H1 (cell line): Measurements from ENCODE around the gene LSG1. TPM values are rescaled to one million over a fixed set of nuclear protein-coding genes. Genes with fewer than 3 reads are reported as not detected.

Experiments used
- CTCF ChIA-PET: fragments of 300-600 bp; sonication (Branson Sonifier 250); formaldehyde crosslinking; loops from one replicate; lab custom pipeline; 2021; ENCODE audit not compliant: partially characterized antibody; lab: Charles Lee
- POLR2A ChIA-PET: fragments of 300-600 bp; sonication (Branson Sonifier 250); formaldehyde crosslinking; loops from one replicate; lab custom pipeline; 2021; ENCODE audit warnings: inconsistent platforms; ENCODE audit not compliant: partially characterized antibody; lab: Charles Lee
- DNase-seq, 2 experiments: peaks; one replicate each; pipeline versions ENCODE4 v3.0.0 to v3.0.0-alpha.2; 2010 to 2022; ENCODE audit warnings: low spot score in 2 of 2, low read depth in 1 of 2, mixed read lengths in 1 of 2
- FAIRE-seq: peaks from 2 replicates; lab custom pipeline; 2011; peaks lifted over from hg19 to GRCh38; lab: Jason Lieb, UNC
- H2AFZ ChIP-seq: 2 replicates; pipeline ENCODE4 v1.8.1; 2012; ENCODE audit warnings: low read length, inconsistent platforms
- H2AK5ac ChIP-seq: 2 replicates; pipeline ENCODE4 v1.6.1; 2013; ENCODE audit warnings: low read depth, low read length
- H2BK120ac ChIP-seq: replicated peaks from 2 replicates; pipeline ENCODE3; 2013; ENCODE audit warnings: low read depth, low read length, inconsistent platforms
- H2BK12ac ChIP-seq: 2 replicates; pipeline ENCODE4 v1.6.1; 2013; ENCODE audit warnings: low read depth, low read length
- H2BK15ac ChIP-seq: 2 replicates; pipeline ENCODE4 v1.6.1; 2013; ENCODE audit warnings: low read length
- H2BK20ac ChIP-seq: 2 replicates; pipeline ENCODE4 v1.6.1; 2013; ENCODE audit warnings: low read length
- H2BK5ac ChIP-seq: 2 replicates; pipeline ENCODE4 v1.6.1; 2013; ENCODE audit warnings: low read depth, low read length
- H3K14ac ChIP-seq: 2 replicates; pipeline ENCODE4 v1.6.1; 2013; ENCODE audit warnings: inconsistent platforms; ENCODE audit not compliant: insufficient read length
- H3K18ac ChIP-seq: 2 replicates; pipeline ENCODE4 v1.6.1; 2013; ENCODE audit warnings: low read length; ENCODE audit errors: extremely low read depth
- H3K23ac ChIP-seq: 2 replicates; pipeline ENCODE4 v1.6.1; 2013; ENCODE audit warnings: inconsistent platforms; ENCODE audit not compliant: insufficient read length
- H3K23me2 ChIP-seq: 2 replicates; pipeline ENCODE4 v1.6.1; 2013; ENCODE audit warnings: low read depth, low read length
- H3K27ac ChIP-seq: 2 replicates; pipeline ENCODE4 v1.6.1; 2011; ENCODE audit warnings: low read depth, low read length, inconsistent platforms
- H3K27me3 ChIP-seq, 4 experiments: replicated peaks in 1 of 4; 1 replicate in 1 of 4; 2 replicates in 3 of 4; pipeline versions ENCODE4 v1.6.1 to v1.8.1; 2011 to 2013; ENCODE audit warnings: low read length in 3 of 4, mild to moderate bottlenecking in 3 of 4, inconsistent platforms in 2 of 4, mixed read lengths in 2 of 4, moderate library complexity in 1 of 4; ENCODE audit not compliant: control insufficient read depth in 3 of 4, insufficient read depth in 3 of 4; ENCODE audit errors: extremely low read depth in 1 of 4
- H3K36me3 ChIP-seq, 4 experiments: 2 replicates each; pipeline versions ENCODE4 v1.6.1 to v1.8.1; 2011 to 2013; ENCODE audit warnings: mild to moderate bottlenecking in 4 of 4, low read length in 3 of 4, moderate library complexity in 2 of 4, control low read depth in 1 of 4, inconsistent platforms in 1 of 4; ENCODE audit not compliant: insufficient read depth in 4 of 4, control insufficient read depth in 2 of 4
- H3K4ac ChIP-seq: replicated peaks from 2 replicates; pipeline ENCODE3; 2013; ENCODE audit warnings: low read length, low read depth, mixed read lengths, inconsistent platforms; ENCODE audit not compliant: insufficient read length
- H3K4me1 ChIP-seq, 4 experiments: replicated peaks in 1 of 4; 1 replicate in 1 of 4; 2 replicates in 3 of 4; pipeline versions ENCODE4 v1.6.1 to v1.8.1; 2011 to 2013; ENCODE audit warnings: low read length in 3 of 4, inconsistent platforms in 2 of 4, mixed read lengths in 1 of 4; ENCODE audit not compliant: insufficient read depth in 4 of 4, control insufficient read depth in 3 of 4
- H3K4me2 ChIP-seq, 2 experiments: 2 replicates each; pipeline versions ENCODE4 v1.6.1 to v1.8.1; 2011 to 2013; ENCODE audit warnings: low read depth in 2 of 2, low read length in 2 of 2, control low read depth in 1 of 2, inconsistent platforms in 1 of 2, mild to moderate bottlenecking in 1 of 2; ENCODE audit not compliant: insufficient read depth in 1 of 2
- H3K4me3 ChIP-seq, 4 experiments: fragments of 200-600, 300-600 bp in 1 of 4; sonication (generic), shearing (Covaris generic), sonication (Bioruptor Twin) in 1 of 4; 2 replicates each; pipeline versions ENCODE4 v1.5.1 to v1.8.1; 2011 to 2016; ENCODE audit warnings: low read length in 4 of 4, low read depth in 3 of 4, control low read depth in 2 of 4, inconsistent platforms in 2 of 4, mild to moderate bottlenecking in 2 of 4, mixed read lengths in 1 of 4, moderate library complexity in 1 of 4; ENCODE audit not compliant: insufficient read depth in 2 of 4; ENCODE audit errors: extremely low read depth in 1 of 4
- H3K56ac ChIP-seq: replicated peaks from 2 replicates; pipeline ENCODE3; 2013; ENCODE audit warnings: low read depth, mild to moderate bottlenecking, mixed read lengths, low read length, inconsistent platforms; ENCODE audit not compliant: insufficient read length
- H3K79me1 ChIP-seq: 2 replicates; pipeline ENCODE4 v1.6.1; 2013; ENCODE audit warnings: low read depth, low read length, control low read depth
- H3K79me2 ChIP-seq, 2 experiments: 2 replicates each; pipeline versions ENCODE4 v1.6.1 to v1.8.1; 2012 to 2013; ENCODE audit warnings: low read length in 2 of 2, mild to moderate bottlenecking in 2 of 2, inconsistent platforms in 1 of 2; ENCODE audit not compliant: insufficient read depth in 2 of 2, control insufficient read depth in 1 of 2
- H3K9ac ChIP-seq, 4 experiments: replicated peaks in 1 of 4; 1 replicate in 1 of 4; 2 replicates in 3 of 4; pipeline versions ENCODE4 v1.6.1 to v1.8.1; 2011 to 2013; ENCODE audit warnings: low read depth in 3 of 4, low read length in 3 of 4, control low read depth in 2 of 4, mild to moderate bottlenecking in 2 of 4, moderate library complexity in 2 of 4, inconsistent platforms in 1 of 4; ENCODE audit errors: extremely low read depth in 1 of 4
- H3K9me3 ChIP-seq, 2 experiments: 2 replicates each; pipeline versions ENCODE4 v1.6.1 to v1.8.1; 2012 to 2013; ENCODE audit warnings: mild to moderate bottlenecking in 2 of 2, moderate library complexity in 2 of 2, control low read depth in 1 of 2, inconsistent platforms in 1 of 2, low read depth in 1 of 2, low read length in 1 of 2, mixed read lengths in 1 of 2; ENCODE audit not compliant: insufficient read depth in 2 of 2
- H4K20me1 ChIP-seq, 2 experiments: replicated peaks in 1 of 2; 2 replicates each; pipeline versions ENCODE3 to v1.8.1; 2011 to 2013; ENCODE audit warnings: inconsistent platforms in 2 of 2, low read length in 2 of 2, mild to moderate bottlenecking in 1 of 2; ENCODE audit not compliant: insufficient read depth in 2 of 2, control insufficient read depth in 1 of 2
- H4K5ac ChIP-seq: 2 replicates; pipeline ENCODE4 v1.6.1; 2013; ENCODE audit warnings: low read length, low read depth, mixed read lengths, inconsistent platforms; ENCODE audit not compliant: insufficient read length
- H4K8ac ChIP-seq: 2 replicates; pipeline ENCODE4 v1.8.0; 2013; ENCODE audit warnings: mild to moderate bottlenecking, moderate library complexity, low read length, inconsistent platforms; ENCODE audit not compliant: insufficient read depth; ENCODE audit errors: extremely low read depth
- H4K91ac ChIP-seq: replicated peaks from 2 replicates; pipeline ENCODE3; 2013; ENCODE audit warnings: low read length, mixed read lengths, inconsistent platforms; ENCODE audit not compliant: insufficient read length
- BACH1 ChIP-seq: IDR thresholded peaks from 2 replicates; pipeline ENCODE4 v1.6.1; 2012; ENCODE audit warnings: low read length, improper control_type of control experiment
- E2F6 ChIP-seq: IDR thresholded peaks from 2 replicates; pipeline ENCODE4 v1.6.1; 2012; ENCODE audit warnings: inconsistent platforms
- HDAC6 ChIP-seq: IDR thresholded peaks from one replicate; pipeline ENCODE4 v1.7.1; 2012; ENCODE audit warnings: low read depth, mild to moderate bottlenecking, inconsistent platforms, low read length, moderate library complexity
- KDM1A ChIP-seq: fragments of 200-600, 300-600 bp; sonication (generic); IDR thresholded peaks from 2 replicates; pipeline ENCODE4 v1.7.1; 2016; ENCODE audit warnings: mild to moderate bottlenecking, low read length, borderline replicate concordance
- NRF1 ChIP-seq: IDR thresholded peaks from 2 replicates; pipeline ENCODE4 v1.6.1; 2011; ENCODE audit warnings: mild to moderate bottlenecking, low read depth, low read length, improper control_type of control experiment
- PHF8 ChIP-seq: fragments of 200-600 bp; sonication (generic); conservative IDR thresholded peaks from 2 replicates; pipeline ENCODE4 v1.7.1; 2012; ENCODE audit warnings: low read depth, mild to moderate bottlenecking, inconsistent platforms, low read length, moderate library complexity
- POLR2A ChIP-seq, 2 experiments: IDR thresholded peaks; 1 replicate in 1 of 2; 2 replicates in 1 of 2; pipeline ENCODE4 v1.6.1; 2011; ENCODE audit warnings: low read depth in 2 of 2, low read length in 2 of 2, mild to moderate bottlenecking in 2 of 2; ENCODE audit errors: control extremely low read depth in 1 of 2
- RNF2 ChIP-seq: fragments of 200-900, 300-1000 bp; sonication (generic); IDR thresholded peaks from 2 replicates; pipeline ENCODE4 v1.7.1; 2016; ENCODE audit warnings: borderline replicate concordance, low read depth, mild to moderate bottlenecking, antibody characterized with exemption, low read length; ENCODE audit not compliant: poor library complexity, severe bottlenecking; ENCODE audit errors: missing control alignments
- SAP30 ChIP-seq: fragments of 300-600 bp; sonication (generic); IDR thresholded peaks from 2 replicates; pipeline ENCODE4 v1.7.1; 2012; ENCODE audit warnings: low read length, moderate library complexity, mild to moderate bottlenecking, inconsistent platforms; ENCODE audit not compliant: insufficient read depth, insufficient replicate concordance
- TAF1 ChIP-seq: IDR thresholded peaks from 2 replicates; pipeline ENCODE4 v1.6.1; 2011; ENCODE audit warnings: mild to moderate bottlenecking, low read depth, low read length
- YY1 ChIP-seq: IDR thresholded peaks from 2 replicates; pipeline ENCODE4 v1.6.1; 2011; ENCODE audit warnings: low read depth, mild to moderate bottlenecking, low read length
- WGBS, 2 experiments: shearing (Covaris generic) in 1 of 2; methylation state at CpG; one replicate each; pipeline versions ENCODE4 v1.1.6 to v1.1.7; 2013 to 2015; ENCODE audit warnings: low lambda C conversion rate in 2 of 2, mixed read lengths in 2 of 2, inconsistent platforms in 1 of 2, low coverage in 1 of 2, missing lambda C conversion rate in 1 of 2; ENCODE audit not compliant: insufficient replicate concordance in 2 of 2, insufficient coverage in 1 of 2, insufficient read length in 1 of 2; ENCODE audit errors: extremely low coverage in 1 of 2, missing lambda C conversion rate in 1 of 2; 5-methylcytosine and 5-hydroxymethylcytosine counted together
- polyA plus RNA-seq, 7 experiments: library from polyadenylated mRNA; depleted of rRNA in 3 of 7; stranded (reverse) in 5 of 7; unstranded in 2 of 7; fragments of >200 nt in 5 of 7; fragments of 200-250 nt in 2 of 7; gene quantifications; 1 replicate in 5 of 7; 2 replicates in 1 of 7; 4 replicates in 1 of 7; pipeline versions ENCODE4 v1.2.1 to v1.2.3, GENCODE V29; 2011 to 2013; ENCODE audit warnings: missing spikeins in 2 of 7, mixed read lengths in 2 of 7
- total RNA-seq: library from RNA; stranded (reverse); fragmentation: NEBNext Ultra II Directional; extraction: Animal tissue kit (Norgen Biotek cat#: 25700); gene quantifications from 2 replicates; pipeline ENCODE4 v1.2.1, GENCODE V29; 2021

Gene LSG1
- total and polyA plus RNA-seq, 2 of the 8 experiments (the other 6 are each of a cell fraction or from before 2014, with no cell fraction given) = 23.7 to 47.6 TPM

GRCh38 chr3:194592798-194593752, 78.9 kb downstream of the LSG1 start:
- Histone ChIP-seq H2AK5ac (no peak overlapping the region), H3K4me1 (no peaks in the 10 kb centered on the region), H3K79me2 (no peaks in the 10 kb centered on the region), H3K23ac (no peak overlapping the region), H4K8ac (no peak overlapping the region), H3K27ac (no peak overlapping the region), H3K9ac (no peak overlapping the region), H2BK5ac (no peak overlapping the region), H3K56ac (no peak overlapping the region), H4K91ac (no peak overlapping the region), H3K4me3 (no peak overlapping the region), H3K14ac (no peak overlapping the region), H4K20me1 (no peaks in the 10 kb centered on the region), H3K79me1 (no peaks in the 10 kb centered on the region), H2BK12ac (no peak overlapping the region), H2BK120ac (no peak overlapping the region), H3K36me3 (no peaks in the 10 kb centered on the region), H2BK20ac (no peak overlapping the region), H3K9me3 (no peaks in the 10 kb centered on the region), H2BK15ac (no peak overlapping the region), H3K4me2 (no peak overlapping the region), H4K5ac (no peak overlapping the region), H3K4ac (no peak overlapping the region), H3K27me3 (no peaks in the 10 kb centered on the region), H3K23me2 (no peaks in the 10 kb centered on the region), H3K18ac (no peak overlapping the region), H2AFZ (no peak overlapping the region)
- ChIA-PET CTCF (interaction anchor here (1.0 to 3.2 kb wide), 14 partner anchors 10 to 196 kb away, joined by 3 to 12 read pairs (median 4); partner anchors contain the start of gene TMEM44), POLR2A (interaction anchor here (0.6 to 1.8 kb wide), 2 partner anchors 12 to 453 kb away, joined by 3 to 4 read pairs; no protein-coding TSS in a partner anchor)
- 84% methylated on average over 10 of the region's 10 CpGs; no CpG with 5 or more reads in 1 of the 2 experiments for WGBS, 2 experiments
- FAIRE-seq = no peak
- DNase-seq = no peak
- TF ChIP-seq YY1 (no peak), BACH1 (no peak), PHF8 (no peak), HDAC6 (no peak), TAF1 (no peak), KDM1A (no peak), SAP30 (no peak), RNF2 (no peak), E2F6 (no peak), NRF1 (no peak), POLR2A (IDR thresholded peaks at IDR 0.05; ENCODE audit: control extremely low read depth in 1 of 2, low read depth in 2 of 2, low read length in 2 of 2) (no peak)
